HG03139 (cell line): ENCODE measurements around the gene PANK3.
"Not testable (repeated sequence)": the region's sequence is repeated elsewhere in the genome, so short reads cannot be mapped to it uniquely, and the experiment has no call there.

Experiments
- ATAC-seq: cut with Tn5 transposase; IDR thresholded peaks from one replicate; pipeline ENCODE4 v1.9.1; 2021; ENCODE audit not compliant: unreplicated experiment

Gene PANK3

GRCh38 chr5:168553377-168554130 is 25.6 kb downstream of the PANK3 start:
- ATAC-seq = no peak

GRCh38 chr5:168552146-168552545 is 27.0 kb downstream of the PANK3 start:
- no peak for ATAC-seq

- no peak for ATAC-seq
Measured at GRCh38 chr5:168550656-168551055, 28.5 kb downstream of the PANK3 start.

GRCh38 chr5:168549554-168549953 is 29.6 kb downstream of the PANK3 start:
- ATAC-seq = no peak

GRCh38 chr5:168537176-168537575 is 42.0 kb downstream of the PANK3 start:
- no peak for ATAC-seq

GRCh38 chr5:168534351-168534750 is 44.8 kb downstream of the PANK3 start:
- ATAC-seq = not testable (repeated sequence)

GRCh38 chr5:168531987-168532864 is 46.9 kb downstream of the PANK3 start:
- ATAC-seq = no peak

GRCh38 chr5:168531191-168531590 is 48.0 kb downstream of the PANK3 start:
- ATAC-seq = no peak

- ATAC-seq = no peak
Measured at GRCh38 chr5:168530621-168531150, 48.5 kb downstream of the PANK3 start.

- no peak for ATAC-seq
Measured at GRCh38 chr5:168529374-168530234, 49.6 kb downstream of the PANK3 start.

- no peak for ATAC-seq
Measured at GRCh38 chr5:168528521-168529373, 50.4 kb downstream of the PANK3 start, which contains the start of gene FBLL1. FBLL1 (plus strand) TSS chr5:168529305; CDS start chr5:168529505, 200 bp downstream.

- ATAC-seq = no peak
Measured at GRCh38 chr5:168527756-168528295, 51.3 kb downstream of the PANK3 start.

GRCh38 chr5:168525856-168526255 is 53.3 kb downstream of the PANK3 start:
- ATAC-seq = no peak

GRCh38 chr5:168513861-168514428 is 65.2 kb downstream of the PANK3 start:
- ATAC-seq = no peak

GRCh38 chr5:168502563-168503237 is 76.5 kb downstream of the PANK3 start:
- ATAC-seq = no peak
